ENCODE data around the gene CENATAC. TPM values are rescaled to one million over a fixed set of nuclear protein-coding genes. Genes with fewer than 3 reads are reported as not detected.
"Not testable (repeated sequence)": the region's sequence is repeated elsewhere in the genome, so short reads cannot be mapped to it uniquely, and the experiment has no call there.

Gene CENATAC
- total RNA-seq, 1 donor from 2014 or later, result 14.7 TPM

DNA sequence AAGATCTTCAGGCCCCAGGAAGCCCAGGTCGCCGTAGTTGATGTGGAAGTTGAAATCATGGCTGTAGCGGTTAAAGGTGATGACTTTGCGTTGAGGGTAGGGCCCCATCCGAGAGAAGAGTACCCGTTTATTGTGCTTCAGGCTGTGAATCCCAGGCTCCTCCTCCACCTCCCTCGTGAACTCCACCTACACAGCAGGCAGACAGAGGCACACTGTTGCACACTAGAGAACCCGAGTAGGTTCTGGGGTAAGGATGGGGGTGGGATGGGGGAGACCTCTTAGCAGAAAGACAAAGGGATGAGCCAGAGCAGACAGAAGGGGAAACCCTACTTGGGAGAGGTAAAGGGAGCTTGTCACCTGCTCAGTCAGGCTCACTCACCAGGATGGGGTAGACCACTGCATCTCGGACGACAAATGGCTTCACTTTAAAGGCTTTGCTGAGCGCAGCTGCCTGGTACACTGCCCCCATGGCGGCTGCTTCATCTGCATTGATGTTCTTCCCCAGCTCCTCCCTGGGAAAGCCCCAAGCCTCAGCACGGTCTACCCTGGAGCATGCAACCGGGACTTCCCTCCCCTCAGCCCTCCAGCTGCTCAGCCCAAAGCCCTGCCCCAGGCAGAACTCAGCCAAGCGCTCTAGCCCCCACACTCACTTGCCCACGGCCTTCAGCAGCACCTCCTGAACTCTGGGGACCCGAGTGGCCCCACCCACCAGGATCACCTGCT, 53.7 kb downstream of the CENATAC start:
- no peak for ATAC-seq

DNA sequence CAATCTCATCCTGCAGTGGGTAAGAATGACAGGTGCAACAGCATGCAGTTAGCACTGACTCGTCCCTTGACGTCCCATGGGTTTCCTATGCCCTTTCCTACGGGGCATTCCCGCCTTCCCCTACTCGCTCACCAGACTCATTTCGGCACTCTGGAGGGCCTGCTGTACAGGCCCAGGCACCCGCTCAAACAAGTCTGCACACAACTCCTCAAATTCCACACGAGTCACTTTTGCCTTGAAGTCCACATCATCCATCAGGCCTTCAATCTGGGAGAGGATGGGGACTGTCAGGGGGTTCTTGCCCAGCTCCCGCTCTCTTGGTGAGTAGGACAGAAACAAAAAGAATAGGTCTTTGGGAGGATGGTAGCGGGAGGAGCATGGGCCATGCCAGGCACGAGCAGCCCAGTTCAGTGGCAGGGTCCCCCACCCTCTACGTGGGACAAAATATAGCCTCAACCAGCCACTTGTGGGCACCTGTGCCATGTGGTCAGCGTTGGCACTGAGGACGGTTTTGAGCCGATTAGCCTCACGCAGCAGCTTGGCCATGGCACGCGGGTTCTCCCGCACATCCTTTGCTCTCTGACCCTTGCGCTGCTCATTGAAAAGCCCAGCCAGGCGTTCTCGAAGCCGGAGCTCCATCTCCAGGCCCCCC, 54.4 kb downstream of the CENATAC start:
- ATAC-seq (no peak), DNase-seq (ENCODE audit: low spot score) (no peak)

More for the DNA sequence above, 53.7 kb downstream of the CENATAC start:
- no peak for DNase-seq (ENCODE audit: low spot score)

DNA sequence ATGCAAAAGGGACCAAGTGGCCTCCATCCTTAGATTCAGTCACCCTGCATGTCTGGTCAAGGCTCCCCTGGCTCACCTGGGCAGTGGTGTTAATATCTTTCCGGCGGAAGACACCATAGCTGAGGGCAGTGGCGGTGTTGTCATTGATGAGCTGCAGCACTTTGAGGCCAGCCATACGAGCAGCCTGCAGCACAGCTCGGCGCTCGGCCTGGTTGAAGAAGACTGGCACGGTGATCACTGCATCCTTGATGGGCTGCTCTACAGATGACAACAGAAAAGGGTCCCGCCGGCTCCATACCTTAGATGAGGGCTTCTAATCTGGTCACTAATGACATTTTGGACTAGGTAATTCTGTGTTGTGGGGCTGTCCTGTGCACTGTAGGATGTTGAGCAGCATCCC, 56.5 kb downstream of the CENATAC start:
- no peak for DNase-seq (ENCODE audit: low spot score)
- no peak for ATAC-seq

DNA sequence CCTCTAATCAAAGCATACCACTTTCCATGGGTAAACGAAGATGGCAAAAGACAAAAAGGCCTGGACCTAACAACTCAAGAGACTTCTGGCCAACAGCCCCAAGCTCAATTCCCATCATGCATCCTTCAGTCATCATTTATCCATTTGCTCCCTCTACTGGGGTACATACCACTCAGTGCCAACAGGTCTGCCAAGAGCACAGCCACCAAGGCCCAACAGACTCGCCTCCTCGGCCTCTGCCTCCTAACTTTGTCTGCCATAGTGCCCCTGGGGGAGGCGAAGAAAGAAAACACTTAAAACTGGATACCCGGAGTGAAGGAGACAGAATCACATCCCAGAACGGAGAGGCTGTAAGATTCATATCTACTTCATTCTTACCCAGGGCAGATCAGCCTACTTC, 58.0 kb downstream of the CENATAC start:
- ATAC-seq, result no peak
- DNase-seq (ENCODE audit: low spot score), result no peak

DNA sequence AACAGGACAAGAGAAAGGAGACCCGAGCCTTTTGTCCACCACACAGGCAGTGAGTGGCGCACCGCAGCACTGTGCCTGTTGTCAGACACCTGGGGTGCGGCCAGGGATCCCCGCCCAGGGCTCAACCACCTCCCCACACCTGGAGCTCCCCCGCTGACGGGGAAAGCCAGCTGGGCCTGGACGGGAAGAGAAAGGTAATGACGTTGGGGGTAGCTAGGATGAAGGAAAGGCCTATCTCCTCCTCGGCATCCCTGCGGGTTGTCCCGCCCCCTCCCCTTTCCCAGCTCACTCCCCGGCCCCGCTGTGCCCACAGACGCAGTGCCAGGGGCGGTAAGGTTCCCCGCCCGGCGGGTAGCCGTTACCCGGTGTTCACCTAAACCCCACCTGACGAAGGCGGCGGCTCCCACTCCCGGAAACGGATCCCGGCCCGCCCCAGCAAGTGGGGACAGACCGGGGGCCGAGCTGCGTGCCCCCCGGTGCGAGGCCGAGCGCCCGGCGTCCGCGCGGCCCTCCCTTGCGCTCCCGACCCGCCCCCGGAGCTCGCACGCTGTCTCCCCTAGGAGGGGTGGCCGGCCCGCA, 58.6 kb downstream of the CENATAC start:
- ATAC-seq, result peak; percentile 8

DNA sequence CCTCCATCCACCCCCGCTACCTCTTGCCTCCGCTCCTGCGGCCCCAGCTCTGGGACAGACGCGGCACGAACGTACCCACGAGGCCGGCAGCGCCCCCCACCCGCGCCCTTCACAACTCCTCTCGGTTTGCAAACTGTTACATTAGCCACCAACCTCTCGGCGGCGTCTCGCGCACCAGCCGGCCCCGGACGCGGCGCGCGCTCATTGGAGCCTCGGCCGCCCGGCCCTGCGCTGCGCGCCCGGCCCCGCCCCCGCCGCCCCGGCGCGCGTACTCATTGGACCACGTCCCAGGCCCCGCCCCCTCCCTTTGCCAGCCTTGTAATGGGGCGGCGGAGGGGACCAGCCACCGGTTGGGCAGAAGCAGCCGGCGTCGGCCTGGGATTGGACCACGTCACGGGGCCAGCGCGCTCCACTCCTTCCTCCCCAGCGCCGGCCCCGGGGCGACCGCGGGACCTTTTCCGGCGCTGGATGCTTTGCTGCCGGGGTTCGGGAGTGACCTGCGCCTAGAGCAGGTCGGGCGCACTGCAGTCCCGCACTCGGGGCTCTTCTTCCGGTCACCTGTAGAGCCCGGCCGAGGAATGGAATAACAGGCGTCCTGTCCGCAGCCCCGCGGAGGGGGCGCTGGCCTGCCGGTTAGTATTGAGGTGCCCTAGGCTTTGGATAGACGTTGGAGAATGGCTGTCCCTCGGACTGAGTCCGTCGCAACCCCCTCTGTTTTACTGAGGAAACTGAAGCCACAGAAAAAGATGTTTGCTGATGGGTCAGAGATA, 59.2 kb downstream of the CENATAC start, which contains the start of gene HYOU1:
HYOU1 (minus strand) TSS at position 206 of the 770 bp plus-strand sequence. CDS start 1,045 bp downstream, outside the sequence.
- DNase-seq (ENCODE audit: low spot score) (peak; percentile 99), ATAC-seq (peak; percentile 92)

More for the DNA sequence above, 58.6 kb downstream of the CENATAC start:
- DNase-seq (ENCODE audit: low spot score), result peak; percentile 51

DNA sequence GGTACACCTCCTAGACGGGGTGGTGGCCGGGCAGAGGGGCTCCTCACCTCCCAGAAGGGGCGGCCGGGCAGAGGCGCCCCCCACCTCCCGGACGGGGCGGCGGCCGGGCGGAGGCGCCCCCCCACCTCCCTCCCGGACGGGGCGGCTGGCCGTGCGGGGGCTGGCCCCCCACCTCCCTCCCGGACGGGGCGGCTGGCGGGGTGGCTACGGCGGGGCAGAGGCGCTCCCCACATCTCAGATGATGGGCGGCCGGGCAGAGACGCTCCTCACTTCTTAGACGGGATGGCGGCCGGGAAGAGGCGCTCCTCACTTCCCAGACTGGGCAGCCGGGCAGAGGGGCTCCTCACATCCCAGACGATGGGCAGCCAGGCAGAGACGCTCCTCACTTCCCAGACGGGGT, 61.2 kb downstream of the CENATAC start:
- not testable (repeated sequence) for DNase-seq (ENCODE audit: low spot score); ATAC-seq

DNA sequence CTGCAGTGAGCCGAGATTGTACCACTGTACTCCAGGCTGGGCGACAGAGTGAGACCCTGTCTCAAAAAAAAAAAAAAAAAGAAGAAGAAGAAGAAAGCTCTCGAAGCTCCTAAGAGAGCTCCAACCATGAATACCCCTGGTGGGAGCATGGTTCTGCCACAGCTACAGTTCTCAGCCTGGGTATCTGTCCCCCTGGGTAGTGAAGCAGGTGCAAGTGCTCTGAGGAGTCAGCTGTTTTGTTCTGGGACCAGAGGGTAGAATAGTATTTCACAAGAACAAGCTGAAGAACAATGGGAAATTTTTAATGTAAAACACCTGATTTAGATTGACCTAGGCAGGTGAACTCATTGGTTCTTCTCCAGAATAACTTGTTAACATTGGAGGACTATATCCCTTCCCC, 63.3 kb downstream of the CENATAC start:
- DNase-seq (ENCODE audit: low spot score) (no peak), ATAC-seq (no peak)

DNA sequence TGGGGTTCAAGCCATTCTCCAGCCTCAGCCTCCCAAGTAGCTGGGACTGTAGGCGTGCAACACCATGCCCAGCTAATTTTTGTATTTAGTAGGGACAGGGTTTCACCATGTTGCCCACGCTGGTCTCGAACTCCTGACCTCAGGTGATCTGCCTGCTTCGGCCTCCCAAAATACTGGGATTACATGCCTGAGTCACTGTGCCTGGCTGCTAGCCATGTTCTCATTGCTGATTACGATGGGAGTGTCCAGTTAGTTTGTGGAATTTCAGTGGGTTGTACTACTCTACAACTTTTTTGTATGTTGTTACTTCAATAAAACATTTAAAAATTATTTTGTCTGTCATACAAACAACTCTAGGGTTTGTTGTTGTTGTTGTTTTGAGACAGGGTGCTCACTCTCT, 64.8 kb downstream of the CENATAC start:
- no peak for DNase-seq (ENCODE audit: low spot score)
- no peak for ATAC-seq

DNA sequence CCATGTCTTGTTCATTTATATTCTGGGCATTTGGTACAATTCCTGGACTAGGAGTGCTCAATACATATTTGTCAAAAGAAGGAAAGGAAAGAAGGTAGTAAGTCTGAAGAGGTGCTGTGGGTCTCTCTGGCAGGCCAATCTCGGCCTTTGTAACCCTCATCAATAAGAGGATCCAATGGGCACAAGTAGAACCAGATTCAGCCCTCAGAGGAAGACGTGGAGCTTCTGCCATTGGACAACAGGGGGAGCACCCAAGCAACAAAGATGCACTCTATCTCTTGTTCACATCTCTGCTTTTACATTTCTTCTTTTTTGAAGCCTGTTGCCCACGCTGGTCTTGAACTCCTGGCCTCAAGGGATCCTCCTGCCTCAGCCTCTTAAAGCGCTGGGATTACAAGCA, 67.4 kb downstream of the CENATAC start:
- DNase-seq (ENCODE audit: low spot score), result no peak
- ATAC-seq, result no peak

Other genes with a start within 250 kb of the CENATAC start
- 40.1 TPM for gene DDX6, start 207.0 kb upstream of the CENATAC start, total RNA-seq
- 0.08 TPM for gene CXCR5, start 114.2 kb upstream of the CENATAC start, total RNA-seq
- gene BCL9L, start 72.2 kb upstream of the CENATAC start, total RNA-seq, result 24.7 TPM
- gene UPK2, start 41.8 kb upstream of the CENATAC start, total RNA-seq, result not detected
- not detected for gene FOXR1, start 26.4 kb upstream of the CENATAC start, total RNA-seq
- 307 TPM for gene RPS25, start 20.2 kb downstream of the CENATAC start, total RNA-seq
- gene TRAPPC4, start 20.6 kb downstream of the CENATAC start, total RNA-seq, result 18.0 TPM
- gene SLC37A4, start 32.7 kb downstream of the CENATAC start, total RNA-seq, result 155 TPM
- gene HYOU1, start 59.1 kb downstream of the CENATAC start, total RNA-seq, result 205 TPM
- gene VPS11, start 69.7 kb downstream of the CENATAC start, total RNA-seq, result 8.7 TPM
- gene HMBS, start 86.7 kb downstream of the CENATAC start, total RNA-seq, result 15.1 TPM
- gene DPAGT1, start 103.7 kb downstream of the CENATAC start, total RNA-seq, result 34.3 TPM
- gene C2CD2L, start 109.2 kb downstream of the CENATAC start, total RNA-seq, result 9.2 TPM
- 8.9 TPM for gene HINFP, start 123.4 kb downstream of the CENATAC start, total RNA-seq
- 0.48 TPM for gene ABCG4, start 150.9 kb downstream of the CENATAC start, total RNA-seq
- 13.1 TPM for gene NLRX1, start 170.6 kb downstream of the CENATAC start, total RNA-seq
- gene NHERF4, start 187.3 kb downstream of the CENATAC start, total RNA-seq, result 0.25 TPM
- gene CBL, start 208.2 kb downstream of the CENATAC start, total RNA-seq, result 3.2 TPM